Thoracic aorta (tissue), 2 donors: Measurements from ENCODE around the gene ZBTB17. TPM values are rescaled to one million over a fixed set of nuclear protein-coding genes. Genes with fewer than 3 reads are reported as not detected.
A peak's percentile ranks its signal among the peaks of the same experiment; 100 is the strongest.

Experiments
- ATAC-seq: fragments of 150-250 bp; one replicate; pipeline ENCODE4 v1.8.0; 2017; ENCODE audit warnings: low read depth; ENCODE audit not compliant: insufficient number of reproducible peaks, low FRiP score
- DNase-seq: peaks from one replicate; pipeline ENCODE4 v3.0.0-alpha.2; 2020; ENCODE audit warnings: low spot score
- H3K27ac ChIP-seq, 2 donors: fragments of 200-600 bp; sonication (generic); 1 replicate in 1 of 2; 2 replicates in 1 of 2; pipeline ENCODE4 v1.5.1; 2016; ENCODE audit warnings: mild to moderate bottlenecking in 2 of 2, moderate library complexity in 2 of 2
- H3K27me3 ChIP-seq: fragments of 200-600 bp; sonication (generic); replicated peaks from 2 replicates; pipeline ENCODE4 v1.6.0; 2016; ENCODE audit warnings: mild to moderate bottlenecking; ENCODE audit not compliant: insufficient read depth
- H3K36me3 ChIP-seq: fragments of 200-600 bp; sonication (generic); one replicate; pipeline ENCODE4 v1.5.1; 2016
- H3K4me1 ChIP-seq, 2 donors: fragments of 200-600 bp; sonication (generic); 1 replicate in 1 of 2; 2 replicates in 1 of 2; pipeline versions ENCODE4 v1.5.1 to v1.6.0; 2016; ENCODE audit warnings: low read depth in 2 of 2, mild to moderate bottlenecking in 1 of 2; ENCODE audit not compliant: control insufficient read depth in 1 of 2
- H3K4me3 ChIP-seq: fragments of 200-600 bp; sonication (generic); 2 replicates; pipeline ENCODE4 v1.5.1; 2016; ENCODE audit warnings: mild to moderate bottlenecking
- H3K9me3 ChIP-seq: fragments of 200-600 bp; sonication (generic); 2 replicates; pipeline ENCODE4 v1.5.1; 2016
- total RNA-seq, 2 donors: library from RNA; depleted of rRNA; stranded (reverse); fragments of >200 nt; gene quantifications; one replicate each; pipeline versions ENCODE4 v1.1.0 to v1.2.3, GENCODE V29; 2016
- TF ChIP-seq, protein P1 (sequence below): fragments of 200-600 bp; sonication (generic); IDR thresholded peaks from one replicate; pipeline ENCODE4 v1.5.1; 2019; ENCODE audit warnings: antibody characterized with exemption

The ZBTB17 gene
- total RNA-seq, 2 donors from 2014 or later: 42.9 to 46.5 TPM

DNA sequence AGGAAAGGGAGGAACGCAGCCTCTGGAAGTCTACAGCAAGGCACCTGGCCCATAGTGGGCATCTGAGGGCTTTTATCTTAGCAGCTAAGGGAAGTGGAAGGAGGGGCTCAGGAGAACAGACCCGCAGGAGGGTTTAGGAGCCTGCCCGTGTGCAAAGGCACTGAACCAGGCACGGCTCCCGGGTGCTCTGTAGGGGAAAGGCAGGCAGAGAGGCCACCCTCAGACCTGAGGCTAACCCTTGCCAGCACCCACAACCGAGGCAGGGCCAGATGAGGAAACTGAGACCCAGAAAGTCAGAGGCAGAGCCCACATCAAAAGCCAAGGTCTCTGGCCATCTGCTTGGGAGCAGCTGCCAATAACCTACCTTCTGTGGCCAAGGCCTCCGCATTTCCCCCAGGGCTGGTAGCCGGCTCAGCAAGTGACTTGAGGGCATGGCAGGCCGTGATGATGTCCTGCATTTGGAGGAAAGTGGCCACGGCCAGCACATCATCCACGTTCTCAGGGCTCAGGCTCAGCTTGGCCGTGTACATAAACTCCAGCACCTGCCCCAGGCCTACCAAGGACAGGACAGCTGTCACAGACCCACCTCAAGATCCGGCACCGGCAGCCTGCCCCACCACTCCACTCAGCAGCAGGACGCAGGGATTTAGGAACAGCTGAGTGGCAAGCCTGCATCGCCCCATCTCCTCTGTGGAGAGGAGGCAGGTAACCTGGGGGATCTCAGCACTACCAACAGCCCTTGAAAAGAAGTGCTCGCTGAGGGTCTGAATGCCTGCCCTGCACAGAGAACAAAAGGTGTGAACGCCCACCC, 29.1 kb downstream of the ZBTB17 start:
- TF ChIP-seq, protein P1, sequence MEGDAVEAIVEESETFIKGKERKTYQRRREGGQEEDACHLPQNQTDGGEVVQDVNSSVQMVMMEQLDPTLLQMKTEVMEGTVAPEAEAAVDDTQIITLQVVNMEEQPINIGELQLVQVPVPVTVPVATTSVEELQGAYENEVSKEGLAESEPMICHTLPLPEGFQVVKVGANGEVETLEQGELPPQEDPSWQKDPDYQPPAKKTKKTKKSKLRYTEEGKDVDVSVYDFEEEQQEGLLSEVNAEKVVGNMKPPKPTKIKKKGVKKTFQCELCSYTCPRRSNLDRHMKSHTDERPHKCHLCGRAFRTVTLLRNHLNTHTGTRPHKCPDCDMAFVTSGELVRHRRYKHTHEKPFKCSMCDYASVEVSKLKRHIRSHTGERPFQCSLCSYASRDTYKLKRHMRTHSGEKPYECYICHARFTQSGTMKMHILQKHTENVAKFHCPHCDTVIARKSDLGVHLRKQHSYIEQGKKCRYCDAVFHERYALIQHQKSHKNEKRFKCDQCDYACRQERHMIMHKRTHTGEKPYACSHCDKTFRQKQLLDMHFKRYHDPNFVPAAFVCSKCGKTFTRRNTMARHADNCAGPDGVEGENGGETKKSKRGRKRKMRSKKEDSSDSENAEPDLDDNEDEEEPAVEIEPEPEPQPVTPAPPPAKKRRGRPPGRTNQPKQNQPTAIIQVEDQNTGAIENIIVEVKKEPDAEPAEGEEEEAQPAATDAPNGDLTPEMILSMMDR: no peak
- DNase-seq: no peak
- Histone ChIP-seq H3K9me3 (no peaks in the 10 kb centered on the region), H3K4me3 (no peak overlapping the region), H3K27ac (peak overlapping the region; percentile 98 to 99), H3K4me1 (peaks cover 37 to 71% of the 10 kb centered on the region in 2 donors), H3K27me3 (no peaks in the 10 kb centered on the region), H3K36me3 (peaks cover 39% of the 10 kb centered on the region)
- ATAC-seq: no peak

- TF ChIP-seq, protein P1: no peak
- H3K9me3 ChIP-seq: no peaks in the 10 kb centered on the region
- peaks cover 28 to 69% of the 10 kb centered on the region in 2 donors for H3K4me1 ChIP-seq
- peaks cover 47% of the 10 kb centered on the region for H3K36me3 ChIP-seq
- DNase-seq: no peak
- H3K27ac ChIP-seq: peak overlapping the region; percentile 98 to 99
- H3K4me3 ChIP-seq: no peak overlapping the region
- H3K27me3 ChIP-seq: no peaks in the 10 kb centered on the region
- ATAC-seq: no peak
Measured at GRCh38 chr1:15945832-15946448, 30.0 kb downstream of the ZBTB17 start.

- peaks cover 47% of the 10 kb centered on the region for H3K36me3 ChIP-seq
- no peak for DNase-seq
Measured at GRCh38 chr1:15945011-15945831, 30.7 kb downstream of the ZBTB17 start.

GRCh38 chr1:15944308-15945010, 31.4 kb downstream of the ZBTB17 start:
- Histone ChIP-seq H3K4me1 (peaks cover 17 to 57% of the 10 kb centered on the region in 2 donors), H3K4me3 (no peak overlapping the region), H3K27ac (no peak overlapping the region), H3K36me3 (peaks cover 51% of the 10 kb centered on the region), H3K27me3 (no peaks in the 10 kb centered on the region), H3K9me3 (no peaks in the 10 kb centered on the region)
- no peak for ATAC-seq
- no peak for DNase-seq
- TF ChIP-seq, protein P1: no peak

More at GRCh38 chr1:15945011-15945831, 30.7 kb downstream of the ZBTB17 start:
- Histone ChIP-seq H3K27ac (no peak overlapping the region), H3K4me3 (no peak overlapping the region), H3K4me1 (peaks cover 21 to 62% of the 10 kb centered on the region in 2 donors), H3K27me3 (no peaks in the 10 kb centered on the region), H3K9me3 (no peaks in the 10 kb centered on the region)
- ATAC-seq: no peak
- TF ChIP-seq, protein P1: no peak
